ES-I3 (cell line): Measurements from ENCODE around the gene TMX2.

Experiments
- H3K36me3 ChIP-seq: 2 replicates; pipeline ENCODE4 v1.6.1; 2013; ENCODE audit warnings: mild to moderate bottlenecking, low read length, control low read depth, moderate library complexity; ENCODE audit not compliant: insufficient read depth
- H3K4me1 ChIP-seq: 2 replicates; pipeline ENCODE4 v1.6.1; 2013; ENCODE audit warnings: mild to moderate bottlenecking, control low read depth, low read length; ENCODE audit not compliant: insufficient read depth
- H3K9ac ChIP-seq: 2 replicates; pipeline ENCODE4 v1.6.1; 2013; ENCODE audit warnings: low read depth, mild to moderate bottlenecking, low read length, moderate library complexity
- H3K9me3 ChIP-seq: 2 replicates; pipeline ENCODE4 v1.6.1; 2013; ENCODE audit warnings: mild to moderate bottlenecking, low read length, moderate library complexity; ENCODE audit not compliant: control insufficient read depth, insufficient read depth

The TMX2 gene

GRCh38 chr11:57787006-57787604 lies 74.7 kb downstream of the TMX2 start:
- Histone ChIP-seq H3K4me1 (peaks cover 51% of the 10 kb centered on the region), H3K9ac (no peak overlapping the region), H3K9me3 (no peaks in the 10 kb centered on the region), H3K36me3 (no peaks in the 10 kb centered on the region)

- Histone ChIP-seq H3K36me3 (no peaks in the 10 kb centered on the region), H3K9ac (no peak overlapping the region), H3K9me3 (no peaks in the 10 kb centered on the region), H3K4me1 (peaks cover 47% of the 10 kb centered on the region)
Measured at GRCh38 chr11:57787920-57788702, 75.7 kb downstream of the TMX2 start.

- H3K36me3 ChIP-seq, result no peaks in the 10 kb centered on the region
- H3K9ac ChIP-seq, result no peak overlapping the region
- H3K4me1 ChIP-seq, result peaks cover 47% of the 10 kb centered on the region
- no peaks in the 10 kb centered on the region for H3K9me3 ChIP-seq
Measured at GRCh38 chr11:57788703-57789088, 76.3 kb downstream of the TMX2 start.
